GM12864 (cell line): ENCODE results near the gene GNG2.
A peak's percentile ranks its signal among the peaks of the same experiment; 100 is the strongest.

Source experiments
- DNase-seq: peaks from one replicate; pipeline ENCODE4 v3.0.0-alpha.2; 2011; ENCODE audit warnings: low read depth
- H3K4me3 ChIP-seq: 2 replicates; pipeline ENCODE4 v1.5.1; 2011; ENCODE audit warnings: mild to moderate bottlenecking, low read depth, low read length, control low read depth
- CTCF ChIP-seq: IDR thresholded peaks from 2 replicates; pipeline ENCODE4 v1.5.1; 2011; ENCODE audit warnings: low read depth, mild to moderate bottlenecking, moderate library complexity, low read length, control low read depth, inconsistent platforms; ENCODE audit errors: missing control alignments

GNG2 gene

GRCh38 chr14:51855234-51855633, 5.2 kb upstream of the GNG2 start:
- no peak for DNase-seq
- no peak for TF ChIP-seq CTCF
- H3K4me3 ChIP-seq: no peak overlapping the region

DNA sequence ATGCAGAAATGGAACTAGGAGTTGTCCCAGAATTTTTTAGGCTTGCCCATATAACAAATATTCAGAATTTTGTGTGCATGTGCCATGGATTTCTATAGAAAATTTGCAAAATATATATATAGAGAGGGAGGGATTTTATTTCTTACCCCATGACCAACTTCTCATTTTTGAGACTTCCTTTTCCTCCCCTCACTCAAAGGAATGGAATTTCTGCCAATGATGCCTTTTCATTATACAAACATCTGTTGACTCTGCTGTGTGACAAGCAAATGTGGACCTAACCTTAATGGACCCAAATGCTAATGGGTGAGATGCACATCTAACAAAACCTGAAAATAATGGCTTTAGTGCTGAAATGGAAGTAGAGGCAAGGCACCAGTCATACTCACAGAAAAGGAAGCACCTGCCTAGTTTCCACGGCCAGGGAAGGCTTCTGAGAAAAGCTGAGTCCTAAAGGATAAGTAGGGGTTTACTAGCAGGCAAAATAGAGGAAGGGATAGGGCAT, 3.6 kb upstream of the GNG2 start:
- no peak for TF ChIP-seq CTCF
- H3K4me3 ChIP-seq: no peak overlapping the region
- DNase-seq: no peak

DNA sequence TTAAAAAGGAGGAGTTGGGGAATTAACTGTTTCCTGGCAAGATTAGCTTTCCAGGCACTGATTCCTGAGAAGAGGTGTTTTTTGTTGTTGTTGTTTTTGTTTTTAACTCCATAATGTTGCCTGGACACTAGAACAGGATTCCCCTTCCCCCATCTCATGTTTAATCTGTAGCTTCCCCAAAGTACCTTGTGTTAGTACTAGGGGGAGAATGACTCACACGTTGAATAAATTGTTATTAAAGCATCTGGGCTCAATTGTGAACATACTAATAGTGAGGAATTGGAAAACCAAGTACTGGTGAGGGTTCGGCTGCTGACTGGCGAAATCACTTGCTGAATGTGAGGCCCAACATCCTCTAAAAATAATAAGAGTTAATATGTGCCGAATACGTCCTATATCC, 1.3 kb upstream of the GNG2 start:
- no peak overlapping the region for H3K4me3 ChIP-seq
- no peak for TF ChIP-seq CTCF
- DNase-seq: no peak

- TF ChIP-seq CTCF: no peak
- no peak for DNase-seq
- H3K4me3 ChIP-seq: peak overlapping the region; percentile 69
These were observed 550 bp downstream of the GNG2 start for GRCh38 chr14:51860825-51861499.

GRCh38 chr14:51862176-51862796, 1.9 kb downstream of the GNG2 start:
- H3K4me3 ChIP-seq: peak overlapping the region; percentile 69
- TF ChIP-seq CTCF: no peak
- DNase-seq: no peak

GRCh38 chr14:51862860-51863259, 2.4 kb downstream of the GNG2 start:
- TF ChIP-seq CTCF: no peak
- H3K4me3 ChIP-seq: peak overlapping the region; percentile 69
- no peak for DNase-seq
